Dendritic cell treated with granulocyte-macrophage colony-stimulating factor and Interleukin-4, amounts not matched to agents 40 ng/mL and 50 ng/mL, for 4 days (primary cell): ENCODE data around the gene THAP4.

Experiments used
- H3K27ac Mint-ChIP-seq: one replicate; pipeline ENCODE4 v1.8.0; 2022; ENCODE audit warnings: mild to moderate bottlenecking, mixed read lengths
- H3K27me3 Mint-ChIP-seq: one replicate; pipeline ENCODE4 v1.8.0; 2022; ENCODE audit warnings: mild to moderate bottlenecking, mixed read lengths
- H3K36me3 Mint-ChIP-seq: one replicate; pipeline ENCODE4 v1.8.0; 2022; ENCODE audit warnings: low read depth, mixed read lengths
- H3K4me1 Mint-ChIP-seq: one replicate; pipeline ENCODE4 v1.8.0; 2022; ENCODE audit warnings: low read depth, mixed read lengths
- H3K4me3 Mint-ChIP-seq: one replicate; pipeline ENCODE4 v1.8.0; 2022; ENCODE audit warnings: mild to moderate bottlenecking, moderate library complexity, mixed read lengths
- H3K9me3 Mint-ChIP-seq: one replicate; pipeline ENCODE4 v1.8.0; 2022; ENCODE audit warnings: mixed read lengths
- intact Hi-C: fragments of 100-400 bp; cut with micrococcal nuclease; formaldehyde crosslinking; loops from one replicate; pipeline ENCODE4 v1.15.0; 2022

THAP4 gene

DNA sequence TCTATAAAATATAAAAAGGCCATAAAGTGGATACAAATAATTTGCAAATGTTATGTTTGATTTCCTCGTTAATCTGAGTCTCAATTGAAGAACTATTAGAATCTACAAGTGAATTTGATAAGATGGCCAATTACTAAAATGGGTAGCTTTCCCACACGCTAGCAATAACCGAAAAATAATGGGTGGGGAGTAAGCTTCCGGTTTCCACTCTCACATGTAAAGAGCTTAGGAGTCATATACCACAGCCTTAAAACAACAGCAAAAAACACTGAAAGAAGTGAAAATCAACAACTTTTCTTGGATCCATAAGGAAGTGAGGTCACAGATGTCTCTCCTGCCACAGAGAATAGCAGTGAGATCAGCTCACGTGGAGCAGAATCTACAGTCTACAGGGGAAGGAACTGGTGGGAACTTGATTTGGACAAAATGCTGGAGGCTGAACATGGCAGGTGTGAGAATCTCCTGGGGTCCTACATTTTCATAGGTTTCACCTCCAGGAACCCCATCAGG lies 18.6 kb downstream of the THAP4 start:
- peaks cover 9% of the 10 kb centered on the region for H3K9me3 Mint-ChIP-seq
- H3K36me3 Mint-ChIP-seq, result peaks cover 62% of the 10 kb centered on the region
- H3K27me3 Mint-ChIP-seq, result no peaks in the 10 kb centered on the region
- no peak overlapping the region for H3K4me3 Mint-ChIP-seq
- intact Hi-C loops, result loop anchor here (10.0 kb wide), 1 partner anchor 1054 kb away; the partner anchor contains the start of genes DUSP28 and RNPEPL1
- H3K4me1 Mint-ChIP-seq, result peaks cover 40% of the 10 kb centered on the region
- H3K27ac Mint-ChIP-seq, result peak overlapping the region; percentile 54

DNA sequence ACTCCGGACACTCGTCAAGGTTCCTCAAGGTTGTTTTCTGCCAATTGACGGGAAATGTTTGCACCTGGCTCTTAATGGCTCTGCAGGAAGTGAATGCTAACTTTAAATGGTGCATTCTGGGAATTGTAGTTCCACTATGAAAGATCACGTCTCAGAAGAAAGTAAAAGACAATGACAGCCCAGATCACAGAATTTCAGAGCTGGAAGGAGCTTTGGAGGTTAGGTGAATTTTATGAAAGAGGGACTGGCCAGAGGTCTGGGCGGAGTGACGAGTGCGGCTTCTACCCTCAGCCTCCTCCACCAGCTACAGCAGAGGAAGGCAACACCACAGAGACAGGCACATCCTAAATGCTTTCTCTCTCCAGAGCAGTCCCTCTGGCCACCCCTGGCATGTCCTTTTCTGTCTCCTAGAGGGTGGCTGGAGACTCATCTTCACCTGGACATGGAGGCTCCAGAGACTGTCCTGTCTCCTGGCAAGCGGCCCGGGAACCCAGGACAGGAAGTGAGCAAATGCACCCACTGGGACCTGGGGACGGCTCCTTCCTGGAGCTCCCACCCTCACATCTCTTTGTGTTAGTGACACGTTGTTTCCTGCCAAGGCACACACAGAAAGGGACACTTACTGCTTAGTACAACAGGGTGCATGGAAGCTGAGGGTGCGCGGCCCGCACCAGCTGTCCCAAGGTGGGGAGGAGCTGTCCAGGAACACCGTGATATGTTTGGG lies 19.4 kb downstream of the THAP4 start:
- H3K36me3 Mint-ChIP-seq, result peaks cover 57% of the 10 kb centered on the region
- H3K9me3 Mint-ChIP-seq, result peaks cover 9% of the 10 kb centered on the region
- no peaks in the 10 kb centered on the region for H3K27me3 Mint-ChIP-seq
- H3K4me1 Mint-ChIP-seq, result peaks cover 40% of the 10 kb centered on the region
- intact Hi-C loops, result loop anchor here (2.0 to 10.0 kb wide), 2 partner anchors 19 to 1053 kb away; partner anchors contain the start of genes ATG4B, DUSP28, RNPEPL1 and THAP4
- peak overlapping the region; percentile 54 for H3K27ac Mint-ChIP-seq
- H3K4me3 Mint-ChIP-seq, result peak overlapping the region; percentile 65

DNA sequence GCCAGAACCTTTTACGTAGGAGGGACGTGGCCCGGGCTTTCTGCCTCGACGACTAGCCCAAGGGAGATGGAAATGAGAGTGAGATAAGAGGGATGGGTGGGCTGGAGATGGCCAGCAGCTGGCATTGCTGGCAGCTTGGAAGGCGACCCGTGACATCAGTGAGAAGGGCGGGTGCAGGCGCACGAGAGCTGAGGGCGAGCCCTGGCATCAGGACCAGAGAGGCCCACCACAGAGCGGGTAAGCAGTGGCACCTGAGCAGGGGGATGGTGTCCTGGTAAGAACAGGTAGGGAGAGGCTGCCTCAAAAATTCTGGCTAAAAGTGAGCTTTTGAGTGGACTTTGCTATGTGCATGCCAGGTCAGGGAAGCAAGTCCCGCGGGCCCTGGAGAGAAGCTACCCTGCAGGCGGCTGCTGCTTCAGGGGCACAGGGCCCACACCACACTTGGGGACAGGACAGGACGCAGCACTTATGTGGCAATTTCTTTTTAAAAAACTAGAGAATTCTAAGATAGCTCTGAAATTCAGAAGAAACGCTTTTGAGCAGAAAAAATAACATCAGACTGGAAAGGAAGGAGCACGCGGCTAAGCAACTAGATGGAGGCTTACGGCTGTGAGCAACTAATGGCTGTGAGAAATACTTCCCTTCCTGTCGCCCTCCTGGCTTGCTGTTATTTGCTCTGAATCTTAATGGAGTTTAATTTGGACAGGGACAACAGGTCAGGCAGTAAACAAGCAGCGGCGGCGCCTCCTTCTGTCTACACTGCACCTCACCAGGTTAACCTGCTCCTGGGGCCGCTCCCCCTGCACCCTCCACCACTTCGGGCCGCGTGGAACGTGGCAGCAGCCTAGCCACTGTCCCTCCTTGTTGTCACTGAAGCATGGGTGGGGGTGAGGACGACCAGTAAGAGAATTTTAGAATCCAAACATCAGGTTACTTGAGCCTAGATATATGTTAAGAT lies 20.5 kb downstream of the THAP4 start:
- Mint-ChIP-seq H3K27ac (no peak overlapping the region), H3K27me3 (no peaks in the 10 kb centered on the region), H3K9me3 (peaks cover 9% of the 10 kb centered on the region), H3K4me3 (no peak overlapping the region), H3K4me1 (peaks cover 36% of the 10 kb centered on the region), H3K36me3 (peaks cover 63% of the 10 kb centered on the region)
- intact Hi-C loops, result loop anchor here (2.0 to 10.0 kb wide), 2 partner anchors 20 to 1052 kb away; partner anchors contain the start of genes ATG4B, DUSP28, RNPEPL1 and THAP4

DNA sequence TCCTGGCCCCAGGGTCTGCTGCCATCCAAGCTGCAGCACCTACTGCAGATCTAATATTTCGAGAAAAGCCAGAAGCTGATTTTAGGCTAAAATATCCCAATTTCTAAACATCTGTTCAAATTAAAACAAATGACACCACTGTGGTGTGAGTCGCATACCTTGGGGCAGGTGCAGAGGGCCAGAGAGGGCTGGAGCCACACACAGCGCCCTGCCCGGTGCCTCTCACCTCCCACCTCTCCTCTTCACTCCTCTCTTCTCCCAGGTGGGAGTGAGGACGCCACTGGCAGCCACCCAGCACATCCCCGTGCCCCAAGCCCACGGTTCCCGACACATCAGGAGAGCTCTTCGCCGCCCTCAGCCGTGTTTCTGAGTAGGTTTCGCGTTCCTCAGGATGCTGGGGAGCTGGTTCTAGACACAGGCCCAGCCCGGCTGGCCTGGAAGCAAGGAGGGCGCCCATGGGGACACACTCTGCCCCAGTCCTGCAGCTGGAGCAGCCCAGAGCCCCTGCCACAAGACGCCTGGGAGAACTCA lies 21.4 kb downstream of the THAP4 start:
- peaks cover 54% of the 10 kb centered on the region for H3K36me3 Mint-ChIP-seq
- H3K9me3 Mint-ChIP-seq, result peaks cover 8% of the 10 kb centered on the region
- intact Hi-C loops, result loop anchor here (2.0 to 10.0 kb wide), 2 partner anchors 21 to 1051 kb away; partner anchors contain the start of genes ATG4B, DUSP28, RNPEPL1 and THAP4
- no peak overlapping the region for H3K27ac Mint-ChIP-seq
- H3K4me1 Mint-ChIP-seq, result peaks cover 33% of the 10 kb centered on the region
- peaks cover under 1% of the 10 kb centered on the region for H3K27me3 Mint-ChIP-seq
- H3K4me3 Mint-ChIP-seq, result no peak overlapping the region

DNA sequence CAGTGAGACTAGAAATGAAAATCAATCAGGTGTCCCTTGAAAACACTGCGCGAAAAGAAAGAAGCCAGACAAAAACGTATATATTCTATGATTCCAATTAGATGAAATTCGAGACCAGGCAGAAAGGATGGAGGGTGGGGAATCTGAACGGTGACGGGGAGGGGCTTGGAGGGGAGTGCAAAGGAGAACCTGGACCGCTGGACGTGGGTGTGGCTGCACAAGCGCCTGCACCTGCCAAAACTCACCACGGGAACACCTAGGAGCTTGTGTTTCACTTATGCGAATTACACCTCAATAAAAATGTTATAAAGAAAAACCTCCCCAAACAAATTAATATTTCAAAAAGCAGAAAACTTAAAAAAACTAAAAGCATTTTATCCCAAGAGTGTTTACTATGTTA lies 21.9 kb downstream of the THAP4 start:
- Mint-ChIP-seq H3K9me3 (peaks cover 2% of the 10 kb centered on the region), H3K4me1 (peaks cover 31% of the 10 kb centered on the region), H3K36me3 (peaks cover 49% of the 10 kb centered on the region), H3K4me3 (no peak overlapping the region), H3K27me3 (peaks cover 3% of the 10 kb centered on the region), H3K27ac (no peak overlapping the region)
- intact Hi-C loops, result loop anchor here (10.0 kb wide), 1 partner anchor 1050 kb away; the partner anchor contains the start of genes DUSP28 and RNPEPL1

DNA sequence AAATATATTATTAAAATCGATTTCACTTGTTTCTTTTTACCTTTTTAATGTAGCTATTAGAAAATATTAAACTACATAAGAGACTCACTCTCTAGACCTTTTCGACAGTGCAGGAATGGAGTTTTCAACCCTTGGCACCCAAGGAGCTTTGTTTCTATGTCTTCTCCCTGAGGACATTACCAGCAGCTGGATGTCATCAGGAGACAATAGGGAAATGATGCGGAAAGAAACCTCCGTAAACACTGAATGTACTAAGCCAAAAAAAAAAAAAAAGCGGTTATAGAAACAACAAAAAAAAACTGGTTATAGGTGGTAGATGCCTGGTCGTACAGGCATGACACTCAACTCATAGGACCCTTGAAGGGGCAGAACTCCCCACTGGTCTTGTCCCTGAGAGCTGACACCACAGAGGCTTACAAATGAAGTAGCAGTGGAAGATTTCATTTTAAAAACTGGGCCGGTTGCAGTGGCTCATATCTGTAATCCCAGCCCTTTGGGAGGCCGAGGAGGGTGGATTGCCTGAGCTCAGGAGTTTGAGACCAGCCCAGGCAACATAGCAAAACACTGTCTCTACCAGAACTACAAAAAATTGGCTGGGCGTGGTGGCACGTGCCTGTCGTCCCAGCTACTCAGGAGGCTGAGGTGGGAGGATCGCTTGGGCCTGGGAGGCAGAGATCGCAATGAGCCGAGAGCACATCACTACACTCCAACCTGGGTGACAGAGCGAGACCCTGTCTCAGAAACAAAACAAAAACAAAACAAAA lies 23.8 kb downstream of the THAP4 start:
- intact Hi-C loops, result loop anchor here (10.0 kb wide), 1 partner anchor 1048 kb away; the partner anchor contains the start of genes DUSP28 and RNPEPL1
- Mint-ChIP-seq H3K36me3 (peaks cover 40% of the 10 kb centered on the region), H3K27ac (no peak overlapping the region), H3K9me3 (no peaks in the 10 kb centered on the region), H3K4me3 (no peak overlapping the region), H3K27me3 (peaks cover 5% of the 10 kb centered on the region), H3K4me1 (peaks cover 28% of the 10 kb centered on the region)

DNA sequence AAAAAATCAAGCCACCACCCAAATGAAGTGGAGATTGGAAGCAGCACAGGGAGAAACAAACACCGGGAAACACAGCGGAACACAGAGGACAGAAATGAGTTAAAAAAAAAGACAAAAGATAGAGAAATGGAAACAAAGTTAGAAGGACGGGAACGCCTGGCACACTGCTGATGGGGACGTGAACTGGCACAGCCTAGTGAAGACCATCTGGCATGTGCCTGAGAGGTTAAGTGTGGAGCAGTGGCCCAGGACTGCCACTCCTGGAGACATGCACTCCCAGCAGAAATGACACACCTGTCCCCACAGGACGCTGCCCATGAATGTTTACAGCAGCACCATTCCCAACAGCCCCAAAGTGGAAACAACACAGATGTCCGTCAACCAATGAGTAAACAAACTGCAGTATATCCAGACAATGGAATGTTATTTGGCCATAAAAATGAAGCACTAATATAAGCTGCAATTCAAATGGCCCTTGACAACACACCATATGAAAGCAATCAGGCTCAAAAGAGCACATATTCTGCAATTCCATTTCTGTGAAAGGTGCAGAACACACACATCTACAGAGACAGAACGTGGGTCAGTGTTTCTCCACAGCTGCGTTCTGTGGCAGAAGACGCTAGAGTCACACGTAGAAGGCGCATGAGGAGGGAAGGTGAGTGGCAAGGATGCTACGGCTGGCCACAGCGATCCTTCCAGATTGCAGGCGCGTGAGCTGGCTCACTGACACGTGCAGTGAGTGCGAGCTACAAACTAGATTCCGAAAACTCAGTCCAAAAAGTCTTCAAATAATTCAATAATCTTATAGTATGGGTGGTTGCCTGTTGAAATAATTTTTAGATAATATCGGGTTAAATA lies 24.6 kb downstream of the THAP4 start:
- H3K4me3 Mint-ChIP-seq, result no peak overlapping the region
- no peaks in the 10 kb centered on the region for H3K9me3 Mint-ChIP-seq

DNA sequence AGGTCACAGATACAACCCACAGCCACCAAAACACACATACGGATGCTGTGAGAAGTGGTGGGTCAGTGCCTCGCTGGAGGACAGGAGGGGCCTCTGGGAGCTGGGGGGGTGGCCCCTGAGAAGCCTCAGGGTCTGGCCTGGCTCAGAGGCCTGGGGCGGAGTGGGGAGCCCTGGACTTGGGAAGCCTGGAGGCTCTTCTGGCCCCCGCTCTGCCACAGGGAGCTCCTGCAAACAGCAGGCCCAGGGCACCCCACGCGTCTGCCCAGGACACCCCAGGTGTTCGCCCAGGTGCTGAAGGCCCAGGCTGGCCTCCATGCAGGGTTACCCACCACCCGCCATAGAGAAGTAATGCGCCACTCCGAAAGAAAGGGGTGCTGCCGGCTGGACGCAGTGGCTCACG lies 25.9 kb downstream of the THAP4 start:
- Mint-ChIP-seq H3K4me1 (peaks cover 17% of the 10 kb centered on the region), H3K27me3 (peaks cover 5% of the 10 kb centered on the region), H3K27ac (peak overlapping the region; percentile 52), H3K4me3 (no peak overlapping the region), H3K36me3 (peaks cover 57% of the 10 kb centered on the region), H3K9me3 (no peaks in the 10 kb centered on the region)
- intact Hi-C loops, result loop anchor here (10.0 kb wide), 1 partner anchor 1046 kb away; the partner anchor contains the start of genes DUSP28 and RNPEPL1

More for the DNA sequence above, 24.6 kb downstream of the THAP4 start:
- Mint-ChIP-seq H3K27ac (no peak overlapping the region), H3K36me3 (peaks cover 48% of the 10 kb centered on the region), H3K4me1 (peaks cover 20% of the 10 kb centered on the region), H3K27me3 (peaks cover 5% of the 10 kb centered on the region)
- intact Hi-C loops, result loop anchor here (10.0 kb wide), 1 partner anchor 1048 kb away; the partner anchor contains the start of genes DUSP28 and RNPEPL1

DNA sequence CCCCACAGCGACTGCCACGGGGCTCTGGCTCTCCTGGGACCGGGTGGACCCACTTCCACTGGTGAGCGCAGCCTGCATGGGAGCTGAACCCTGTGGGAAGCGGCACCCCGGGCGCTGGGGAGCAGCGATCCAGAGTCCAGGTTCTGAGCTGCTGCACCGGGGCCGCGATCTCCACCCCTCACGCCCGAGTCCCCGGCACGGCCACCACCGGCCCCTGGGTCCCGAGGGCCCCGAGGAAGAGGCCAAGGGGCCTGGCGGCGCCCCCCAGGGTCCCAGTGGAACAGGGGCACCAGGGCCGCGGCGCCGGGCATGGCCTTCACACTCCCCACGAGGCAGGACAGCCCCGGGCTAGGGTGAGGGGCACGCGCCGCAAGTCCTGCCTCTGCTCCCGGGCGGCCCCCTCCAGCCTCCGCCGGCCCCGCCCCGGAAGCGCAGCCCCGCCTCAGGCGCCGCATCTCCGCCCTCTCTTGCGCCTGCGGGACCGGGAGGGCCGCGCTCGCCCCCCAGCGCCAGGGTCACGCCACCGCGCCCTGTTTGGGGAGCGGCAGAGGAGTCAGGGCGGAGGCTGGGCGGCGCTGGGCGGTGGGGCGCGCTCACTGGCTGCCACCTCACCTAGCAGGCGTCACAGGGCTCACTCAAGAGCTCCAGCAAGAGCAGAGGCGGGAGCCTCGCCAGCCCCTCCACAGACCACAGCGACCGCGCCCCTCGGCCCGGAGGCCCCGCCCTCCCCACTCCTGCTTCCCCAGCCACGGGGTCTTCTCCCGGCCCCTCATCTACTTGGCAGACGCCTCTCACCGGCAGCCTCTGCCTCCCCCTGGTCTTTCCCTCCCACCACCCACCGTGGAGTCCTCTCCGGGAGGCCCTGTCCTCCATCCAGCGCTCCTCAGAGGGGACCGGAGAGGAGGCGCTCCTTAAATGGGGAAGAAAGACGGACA lies 26.8 kb downstream of the THAP4 start:
- H3K36me3 Mint-ChIP-seq, result peaks cover 59% of the 10 kb centered on the region
- intact Hi-C loops, result loop anchor here (10.0 kb wide), 1 partner anchor 1045 kb away; the partner anchor contains the start of genes DUSP28 and RNPEPL1
- H3K4me1 Mint-ChIP-seq, result peaks cover 17% of the 10 kb centered on the region
- H3K27ac Mint-ChIP-seq, result peak overlapping the region; percentile 52
- H3K4me3 Mint-ChIP-seq, result peak overlapping the region; percentile 64
- H3K27me3 Mint-ChIP-seq, result peaks cover 5% of the 10 kb centered on the region
- no peaks in the 10 kb centered on the region for H3K9me3 Mint-ChIP-seq

DNA sequence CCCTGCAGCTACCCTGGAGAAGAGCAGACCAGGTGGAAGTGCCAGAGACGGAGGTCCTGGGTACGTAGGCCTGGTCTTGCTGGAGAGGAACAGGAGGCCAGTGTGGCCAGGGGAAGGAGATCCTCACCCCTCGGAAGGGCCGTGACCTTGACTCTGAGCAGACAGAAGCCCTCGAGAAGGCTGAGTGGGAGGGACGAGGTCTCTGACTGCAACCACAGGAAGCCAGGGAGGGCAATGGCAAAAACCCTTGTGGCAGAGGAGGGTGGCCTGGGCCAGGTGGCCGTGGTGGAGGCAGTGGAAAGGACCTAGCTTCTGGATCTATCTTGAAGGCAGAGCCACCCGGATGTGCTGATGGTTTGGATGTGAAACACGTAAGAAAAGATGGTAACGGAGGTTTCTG lies 28.1 kb downstream of the THAP4 start:
- Mint-ChIP-seq H3K27ac (no peak overlapping the region), H3K9me3 (no peaks in the 10 kb centered on the region), H3K36me3 (peaks cover 62% of the 10 kb centered on the region), H3K4me3 (peak overlapping the region; percentile 2), H3K27me3 (peaks cover 5% of the 10 kb centered on the region), H3K4me1 (peaks cover 17% of the 10 kb centered on the region)
- intact Hi-C loops, result no loop called here

DNA sequence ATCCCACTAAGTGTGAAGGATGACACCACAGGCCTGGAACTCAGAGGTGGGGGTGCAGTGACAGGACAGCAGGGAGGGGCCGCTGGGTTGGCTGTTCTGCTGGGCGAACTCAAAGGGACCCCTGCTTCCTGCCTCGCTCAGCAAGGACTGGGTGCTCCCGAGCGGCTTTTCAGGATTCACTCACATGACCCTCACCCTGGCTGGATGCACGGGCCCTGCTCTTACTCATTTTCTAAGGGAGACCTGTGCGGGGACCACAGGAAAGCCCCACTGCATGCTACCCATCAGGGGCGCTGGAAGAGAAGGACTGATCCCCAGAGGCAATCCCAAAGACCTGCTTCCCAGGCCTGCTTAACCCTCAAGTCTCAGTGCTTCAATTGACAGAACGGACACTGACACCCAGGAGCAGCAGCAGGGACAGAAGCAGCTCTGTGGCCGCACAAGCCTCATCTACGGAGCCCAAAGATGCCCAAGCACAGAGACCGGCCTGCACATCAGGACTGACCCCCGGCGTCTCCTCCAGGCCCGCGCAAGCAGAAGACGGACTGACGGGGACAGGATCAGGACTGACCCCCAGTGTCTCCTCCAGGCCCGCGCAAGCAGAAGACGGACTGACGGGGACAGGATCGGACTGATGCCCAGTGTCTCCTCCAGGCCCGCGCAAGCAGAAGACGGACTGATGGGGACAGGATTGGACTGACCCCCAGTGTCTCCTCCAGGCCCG lies 29.6 kb downstream of the THAP4 start:
- Mint-ChIP-seq H3K4me3 (no peak overlapping the region), H3K27me3 (peaks cover 5% of the 10 kb centered on the region), H3K9me3 (no peaks in the 10 kb centered on the region), H3K27ac (no peak overlapping the region), H3K36me3 (peaks cover 52% of the 10 kb centered on the region), H3K4me1 (peaks cover 17% of the 10 kb centered on the region)
- intact Hi-C loops, result no loop called here
